Uterus (tissue), 4 donors: Measurements from ENCODE around the gene GRXCR1. TPM values are rescaled to one million over a fixed set of nuclear protein-coding genes. Genes with fewer than 3 reads are reported as not detected.

Experiments
- DNase-seq, 2 donors: peaks; one replicate each; pipeline ENCODE4 v3.0.0-alpha.2; 2019 to 2020
- H3K27ac ChIP-seq, 2 donors: fragments of 200-600 bp; sonication (generic); 1 replicate in 1 of 2; 2 replicates in 1 of 2; pipeline ENCODE4 v1.5.1; 2016 to 2018
- H3K27me3 ChIP-seq, 2 donors: fragments of 200-600 bp; sonication (generic); one replicate each; pipeline ENCODE4 v1.5.1; 2018 to 2019; ENCODE audit warnings: control low read depth in 1 of 2
- H3K36me3 ChIP-seq, 2 donors: fragments of 200-600 bp; sonication (generic); one replicate each; pipeline ENCODE4 v1.5.1; 2019; ENCODE audit warnings: control low read depth in 1 of 2
- H3K4me1 ChIP-seq, 2 donors: fragments of 200-600 bp; sonication (generic); one replicate each; pipeline ENCODE4 v1.5.1; 2018 to 2019; ENCODE audit warnings: control low read depth in 1 of 2
- H3K4me3 ChIP-seq, 2 donors: fragments of 200-600 bp; sonication (generic); 1 replicate in 1 of 2; 2 replicates in 1 of 2; pipeline ENCODE4 v1.5.1; 2018 to 2019; ENCODE audit warnings: mild to moderate bottlenecking in 1 of 2
- H3K9me3 ChIP-seq, 2 donors: fragments of 200-600 bp; sonication (generic); one replicate each; pipeline ENCODE4 v1.5.1; 2019; ENCODE audit warnings: control low read depth in 1 of 2
- CTCF ChIP-seq, 4 experiments: fragments of 200-600 bp in 2 of 4; fragments of 450-650 bp in 2 of 4; sonication (generic) in 2 of 4; IDR thresholded peaks; one replicate each; pipeline ENCODE4 v1.5.1; 2016 to 2019; ENCODE audit warnings: antibody characterized with exemption in 4 of 4, mild to moderate bottlenecking in 2 of 4, moderate library complexity in 1 of 4
- POLR2A ChIP-seq, 2 donors: fragments of 450-650 bp; IDR thresholded peaks; one replicate each; pipeline ENCODE4 v1.6.1; 2016; ENCODE audit warnings: antibody characterized with exemption in 2 of 2, mild to moderate bottlenecking in 1 of 2, moderate library complexity in 1 of 2
- intact Hi-C: fragments of 100-400 bp; cut with DNase I; formaldehyde crosslinking; loops from one replicate; pipeline ENCODE4 v1.15.1; 2023; ENCODE audit warnings: low total_unique reads
- total RNA-seq, 4 donors: library from RNA; depleted of rRNA in 3 of 4; stranded (reverse); fragments of >200 nt in 3 of 4; gene quantifications; one replicate each; pipeline versions ENCODE4 v1.1.0 to v1.2.4, GENCODE V29; 2014 to 2023
- donor health status: DM: yes; HTN: yes; CAD: no.

GRXCR1 gene
- total RNA-seq, 4 donors from 2014 or later: not detected

- H3K4me3 ChIP-seq: no peak overlapping the region
- no peaks in the 10 kb centered on the region for H3K9me3 ChIP-seq
- no peak overlapping the region for H3K27ac ChIP-seq
- no peak for DNase-seq
- no peaks in the 10 kb centered on the region for H3K36me3 ChIP-seq
- TF ChIP-seq CTCF (IDR thresholded peaks at IDR 0.05): no peak
- TF ChIP-seq POLR2A (IDR thresholded peaks at IDR 0.05): no peak
- no peaks in the 10 kb centered on the region for H3K27me3 ChIP-seq
- no peaks in the 10 kb centered on the region for H3K4me1 ChIP-seq
- intact Hi-C loops: no loop called here
Observed at GRCh38 chr4:42906891-42907759, 14.6 kb downstream of the GRXCR1 start.

- TF ChIP-seq POLR2A (IDR thresholded peaks at IDR 0.05) (no peak), CTCF (IDR thresholded peaks at IDR 0.05) (no peak)
- H3K36me3 ChIP-seq: no peaks in the 10 kb centered on the region
- intact Hi-C loops: no loop called here
- H3K9me3 ChIP-seq: no peaks in the 10 kb centered on the region
- H3K4me3 ChIP-seq: no peak overlapping the region
- no peaks in the 10 kb centered on the region for H3K27me3 ChIP-seq
- no peak for DNase-seq
- H3K27ac ChIP-seq: no peak overlapping the region
- H3K4me1 ChIP-seq: no peaks in the 10 kb centered on the region
Observed at GRCh38 chr4:42910459-42910858, 17.9 kb downstream of the GRXCR1 start.

- intact Hi-C loops: no loop called here
Observed at GRCh38 chr4:42914937-42915336, 22.4 kb downstream of the GRXCR1 start.

GRCh38 chr4:42915484-42915883 is 23.0 kb downstream of the GRXCR1 start:
- Histone ChIP-seq H3K27me3 (no peaks in the 10 kb centered on the region), H3K27ac (no peak overlapping the region), H3K9me3 (no peaks in the 10 kb centered on the region), H3K4me3 (no peak overlapping the region), H3K4me1 (no peaks in the 10 kb centered on the region), H3K36me3 (no peaks in the 10 kb centered on the region)
- intact Hi-C loops: no loop called here
- no peak for DNase-seq
- no peak for TF ChIP-seq CTCF (IDR thresholded peaks at IDR 0.05)
- no peak for TF ChIP-seq POLR2A (IDR thresholded peaks at IDR 0.05)

More at GRCh38 chr4:42914937-42915336, 22.4 kb downstream of the GRXCR1 start:
- Histone ChIP-seq H3K27me3 (no peaks in the 10 kb centered on the region), H3K4me3 (no peak overlapping the region), H3K9me3 (no peaks in the 10 kb centered on the region), H3K36me3 (no peaks in the 10 kb centered on the region), H3K27ac (no peak overlapping the region), H3K4me1 (no peaks in the 10 kb centered on the region)
- no peak for TF ChIP-seq POLR2A (IDR thresholded peaks at IDR 0.05)
- DNase-seq: no peak

- no peak overlapping the region for H3K27ac ChIP-seq
- H3K36me3 ChIP-seq: no peaks in the 10 kb centered on the region
- no peaks in the 10 kb centered on the region for H3K9me3 ChIP-seq
- intact Hi-C loops: no loop called here
- no peaks in the 10 kb centered on the region for H3K4me1 ChIP-seq
- no peak for DNase-seq
- H3K4me3 ChIP-seq: no peak overlapping the region
- no peak for TF ChIP-seq CTCF (IDR thresholded peaks at IDR 0.05)
- H3K27me3 ChIP-seq: no peaks in the 10 kb centered on the region
Observed at GRCh38 chr4:42917296-42917695, 24.8 kb downstream of the GRXCR1 start.
